Ishikawa (cell line): Measurements from ENCODE around the gene TBC1D1.

Source experiments
- CREB1 ChIP-seq: IDR thresholded peaks from 2 replicates; pipeline ENCODE4 v1.6.1; 2012; ENCODE audit warnings: low read depth
- EGR1 ChIP-seq: IDR thresholded peaks from 2 replicates; pipeline ENCODE4 v1.6.1; 2012
- MAX ChIP-seq: IDR thresholded peaks from 2 replicates; pipeline ENCODE4 v1.6.1; 2012
- RAD21 ChIP-seq: IDR thresholded peaks from 2 replicates; pipeline ENCODE4 v1.6.1; 2012; ENCODE audit warnings: low read depth
- REST ChIP-seq: IDR thresholded peaks from 2 replicates; pipeline ENCODE4 v1.6.1; 2012; ENCODE audit warnings: low read depth, mild to moderate bottlenecking
- TAF1 ChIP-seq: IDR thresholded peaks from 2 replicates; pipeline ENCODE4 v1.6.1; 2012; ENCODE audit warnings: low read depth, mild to moderate bottlenecking
- TEAD4 ChIP-seq: IDR thresholded peaks from 2 replicates; pipeline ENCODE4 v1.6.1; 2012
- YY1 ChIP-seq: IDR thresholded peaks from 2 replicates; pipeline ENCODE4 v1.6.1; 2012; ENCODE audit warnings: low read depth
- ZBTB7A ChIP-seq: IDR thresholded peaks from 2 replicates; pipeline ENCODE4 v1.6.1; 2012; ENCODE audit warnings: low read depth

DNA sequence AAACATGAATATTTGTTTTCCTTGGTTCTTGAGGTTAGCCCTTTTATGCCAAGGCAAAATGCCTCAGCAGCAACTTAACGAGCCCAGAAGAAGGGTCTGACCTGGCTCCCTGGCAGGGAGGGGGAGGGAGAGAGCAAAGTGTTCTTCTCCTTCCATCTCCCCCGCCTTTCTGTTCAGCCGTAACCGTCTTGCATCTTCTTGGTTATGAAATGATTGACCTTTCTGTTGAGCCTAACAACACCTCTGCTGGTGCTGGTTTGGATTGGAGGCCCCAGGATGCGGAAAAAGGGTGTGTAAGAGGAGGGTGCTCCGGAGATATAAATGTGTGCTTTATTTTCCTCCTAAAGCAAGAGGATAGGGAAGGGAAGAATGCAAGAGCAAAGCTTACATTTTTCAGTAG lies 114.0 kb downstream of the TBC1D1 start:
- TF ChIP-seq YY1 = no peak
- TF ChIP-seq EGR1 = no peak
- no peak for TF ChIP-seq ZBTB7A
- TF ChIP-seq CREB1 = no peak
- TF ChIP-seq TEAD4 = no peak
- no peak for TF ChIP-seq TAF1
- TF ChIP-seq RAD21 = no peak
- no peak for TF ChIP-seq MAX
- no peak for TF ChIP-seq REST
